Panc1 (cell line): ENCODE results near the gene C1QTNF12.

Source experiments
- CTCF ChIP-seq: fragments of 450-650 bp; IDR thresholded peaks from 2 replicates; pipeline ENCODE4 v1.5.1; 2017; ENCODE audit warnings: mild to moderate bottlenecking
- POLR2AphosphoS5 ChIP-seq: IDR thresholded peaks from 2 replicates; pipeline ENCODE4 v1.6.1; 2012; ENCODE audit warnings: mild to moderate bottlenecking, low read depth, low read length, moderate library complexity
- REST ChIP-seq, 2 experiments: IDR thresholded peaks; 2 replicates each; pipeline ENCODE4 v1.6.1; 2011 to 2012; ENCODE audit warnings: low read depth in 2 of 2, control low read depth in 1 of 2, low read length in 1 of 2, mild to moderate bottlenecking in 1 of 2, moderate library complexity in 1 of 2; ENCODE audit not compliant: insufficient read depth in 1 of 2
- SIN3A ChIP-seq: IDR thresholded peaks from 2 replicates; pipeline ENCODE4 v1.6.1; 2012; ENCODE audit warnings: low read depth, mild to moderate bottlenecking, low read length, moderate library complexity, borderline replicate concordance; ENCODE audit not compliant: insufficient read depth

- TF ChIP-seq CTCF: no peak
- no peak for TF ChIP-seq POLR2AphosphoS5
- TF ChIP-seq REST (IDR thresholded peaks at IDR 0.05; ENCODE audit: insufficient read depth in 1 of 2, low read depth in 2 of 2, low read length in 1 of 2): no peak
- no peak for TF ChIP-seq SIN3A
Observed at GRCh38 chr1:1199961-1200875, 46.3 kb downstream of the C1QTNF12 start.
